Right ventricle myocardium inferior (tissue), 1 donor: ENCODE data around the gene FRAT2. TPM values are rescaled to one million over a fixed set of nuclear protein-coding genes. Genes with fewer than 3 reads are reported as not detected.
"Not testable (repeated sequence)": the region's sequence is repeated elsewhere in the genome, so short reads cannot be mapped to it uniquely, and the experiment has no call there.

ENCODE experiments used
- ATAC-seq: fragments of 200-7000 bp; cut with Tn5 transposase; one replicate; pipeline ENCODE4 v1.9.1; 2020; ENCODE audit warnings: mild to moderate bottlenecking, moderate library complexity
- DNase-seq: peaks from one replicate; pipeline ENCODE4 v3.0.0; 2021; ENCODE audit errors: missing footprints
- intact Hi-C: fragments of 100-400 bp; cut with DNase I; formaldehyde crosslinking; loops from one replicate; pipeline ENCODE4 v1.11.0; 2022
- total RNA-seq: library from RNA; stranded (reverse); fragmentation: NEBNext Ultra II Directional; extraction: Animal tissue kit (Norgen Biotek cat#: 25700); gene quantifications from one replicate; pipeline ENCODE4 v1.2.1, GENCODE V29; 2021
- donor health status: DM: no; HTN: yes; CAD: no; lungs with severe emphysema.

FRAT2 gene
- total RNA-seq, 1 donor from 2014 or later, result 9.1 TPM

GRCh38 chr10:97360705-97361536 lies 26.4 kb upstream of the FRAT2 start:
- ATAC-seq (no peak), DNase-seq (no peak)
- intact Hi-C loops, result no loop called here

DNA sequence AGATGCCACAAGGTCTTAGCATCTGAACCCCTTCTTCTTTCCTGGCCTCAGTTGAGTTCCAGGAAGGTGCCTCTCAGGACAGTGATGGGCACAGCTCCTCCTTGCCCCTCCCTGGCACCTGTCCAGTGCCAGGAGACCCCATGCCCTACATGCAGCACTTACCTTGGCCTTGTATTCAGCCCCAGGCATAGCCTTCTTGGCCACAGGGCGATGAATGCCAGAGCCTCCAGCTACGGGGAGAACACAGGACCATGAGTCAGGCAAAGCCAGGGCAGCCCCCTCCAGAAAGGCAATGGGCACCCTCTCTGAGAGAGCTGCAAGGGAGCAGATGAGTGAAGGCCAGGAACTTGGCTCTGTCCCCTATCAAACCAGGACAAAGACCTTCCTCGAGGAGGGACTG lies 24.3 kb upstream of the FRAT2 start:
- DNase-seq, result no peak
- ATAC-seq, result no peak
- intact Hi-C loops, result loop anchor here (5.0 kb wide), 1 partner anchor 76 kb away; no protein-coding TSS in a partner anchor

GRCh38 chr10:97358349-97358748 lies 23.8 kb upstream of the FRAT2 start:
- intact Hi-C loops, result loop anchor here (5.0 kb wide), 1 partner anchor 76 kb away; no protein-coding TSS in a partner anchor
- DNase-seq, result no peak
- ATAC-seq, result no peak

DNA sequence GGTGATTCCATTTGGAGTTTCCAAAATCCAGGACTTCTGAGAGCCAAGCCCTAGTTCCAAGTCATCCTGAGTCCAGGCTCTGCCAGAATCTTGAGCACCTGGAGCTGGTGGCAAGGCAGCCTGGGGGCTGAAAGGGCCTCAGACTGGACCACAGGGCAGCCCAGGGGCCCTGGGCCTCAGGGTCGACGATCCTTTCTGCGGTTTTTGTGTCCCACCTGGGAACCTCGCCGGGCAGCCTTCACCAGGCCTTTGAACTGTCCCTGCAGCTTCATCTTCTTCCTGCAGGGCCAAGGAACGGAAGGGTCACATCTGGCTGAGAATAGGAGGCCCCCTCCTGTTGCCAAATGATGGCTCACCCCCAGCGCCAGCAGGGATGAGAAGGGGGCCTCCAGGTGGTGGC lies 22.4 kb upstream of the FRAT2 start:
- intact Hi-C loops, result loop anchor here (5.0 kb wide), 1 partner anchor 75 kb away; no protein-coding TSS in a partner anchor
- DNase-seq, result no peak

DNA sequence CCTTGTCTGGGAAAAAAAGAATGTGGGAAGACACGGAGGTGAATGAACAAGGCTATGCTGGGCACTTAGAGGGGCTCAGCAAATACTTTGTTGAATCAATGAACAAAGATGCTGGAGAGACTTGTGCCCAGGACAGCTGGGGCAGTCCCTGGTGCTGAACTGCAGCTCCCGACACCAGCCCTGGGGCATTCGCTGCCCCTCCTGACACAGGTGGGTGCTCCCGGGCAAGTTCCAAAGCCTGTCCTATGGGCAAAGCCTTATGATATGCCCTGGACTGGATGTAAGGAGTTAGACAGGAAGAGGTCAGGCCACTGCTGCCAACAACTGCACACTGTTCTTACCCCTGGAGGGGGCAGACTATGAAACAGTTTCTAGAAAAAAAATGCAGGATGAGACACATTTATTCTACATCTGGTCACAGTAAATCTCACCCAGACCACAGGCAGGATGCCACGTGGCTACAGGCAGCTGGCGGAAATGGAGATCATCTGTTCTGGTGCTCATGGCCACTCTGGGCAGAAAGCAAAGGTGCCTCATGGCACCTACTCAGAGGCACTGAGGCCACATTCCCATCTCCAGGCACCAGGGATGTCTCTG lies 21.9 kb upstream of the FRAT2 start:
- DNase-seq, result no peak
- no peak for ATAC-seq
- intact Hi-C loops, result loop anchor here (5.0 kb wide), 1 partner anchor 74 kb away; no protein-coding TSS in a partner anchor

More for the DNA sequence above, 22.4 kb upstream of the FRAT2 start:
- no peak for ATAC-seq

- intact Hi-C loops, result loop anchor here (5.0 kb wide), 1 partner anchor 73 kb away; no protein-coding TSS in a partner anchor
- no peak for DNase-seq
- ATAC-seq, result peak; percentile 51
Measured at GRCh38 chr10:97355571-97355975, 21.0 kb upstream of the FRAT2 start.

DNA sequence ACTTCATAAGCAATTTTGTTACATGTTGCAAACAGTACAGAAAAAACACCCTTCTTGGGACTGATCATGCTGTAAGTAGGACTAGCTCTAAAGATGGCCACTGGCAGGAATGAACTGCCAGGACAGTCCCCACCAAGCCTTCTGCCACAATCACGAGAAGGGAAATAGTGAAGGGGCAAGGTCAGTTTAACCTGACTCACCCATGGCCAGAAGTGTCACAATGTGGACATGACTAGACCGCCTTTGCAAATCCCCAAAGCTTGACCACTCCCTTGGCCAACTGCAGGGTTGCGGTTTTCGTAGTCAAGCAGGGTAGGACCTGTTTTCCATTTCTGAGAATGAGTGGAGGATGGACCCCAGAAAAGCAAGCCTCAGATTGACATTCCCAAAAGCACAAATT lies 19.4 kb upstream of the FRAT2 start:
- ATAC-seq (no peak), DNase-seq (peak; percentile 67)
- intact Hi-C loops, result no loop called here

DNA sequence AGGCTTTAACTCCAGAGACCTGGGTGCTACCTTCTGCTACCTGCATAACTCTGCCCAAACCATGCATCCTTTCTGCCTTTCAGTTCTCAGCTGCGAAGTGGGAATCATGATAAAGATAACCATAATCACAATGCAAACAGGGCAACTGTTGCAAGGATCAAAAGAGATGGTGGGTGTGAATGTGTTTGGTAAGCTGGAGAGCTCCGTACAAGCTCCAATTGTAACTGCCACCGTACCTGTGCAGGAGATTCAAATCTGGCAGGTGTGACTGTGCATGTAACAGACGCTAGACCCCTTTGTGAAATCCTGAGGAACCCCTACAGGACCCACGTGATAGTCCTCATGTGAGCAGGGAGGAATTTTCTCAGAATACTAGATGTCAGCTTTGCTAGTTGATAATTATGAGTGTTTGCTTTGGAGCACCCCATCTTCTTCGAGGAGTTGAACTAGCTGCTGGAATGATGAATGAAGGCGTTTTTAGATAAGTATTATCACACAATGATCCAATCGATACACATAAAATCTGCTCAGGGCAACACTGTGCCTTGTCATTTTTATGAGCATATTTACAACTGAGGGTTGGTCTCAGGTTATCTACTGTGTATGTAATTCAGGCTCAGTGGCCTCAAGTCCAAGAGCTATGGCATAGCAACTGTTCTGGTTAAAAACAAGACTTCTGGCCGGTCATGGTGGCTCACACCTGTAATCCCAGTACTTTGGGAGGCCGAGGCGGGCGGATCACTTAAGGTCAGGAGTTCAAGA lies 15.4 kb upstream of the FRAT2 start:
- ATAC-seq, result no peak
- intact Hi-C loops, result no loop called here
- peak; percentile 4 for DNase-seq

DNA sequence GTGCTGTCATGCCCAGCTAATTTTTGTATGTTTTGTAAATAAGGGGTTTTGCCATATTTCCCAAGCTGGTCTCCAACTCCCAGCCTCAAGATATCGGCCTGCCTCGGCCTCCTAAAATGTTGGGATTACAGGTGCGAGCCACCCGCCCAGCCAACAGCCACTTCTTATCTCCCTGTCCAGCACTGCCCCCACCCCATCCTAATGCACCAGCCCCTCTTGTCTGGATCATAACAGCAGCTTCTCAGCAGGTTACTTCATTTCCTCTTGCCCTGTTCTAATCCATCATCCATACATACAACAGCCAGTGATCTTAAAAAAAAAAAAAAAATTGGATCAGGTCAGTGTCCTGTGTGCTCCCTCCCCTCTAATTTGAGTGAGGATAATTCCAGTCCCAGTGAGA lies 12.8 kb upstream of the FRAT2 start:
- intact Hi-C loops, result no loop called here
- DNase-seq (no peak), ATAC-seq (no peak)

- intact Hi-C loops, ATAC-seq, DNase-seq: not testable (repeated sequence)
Measured at GRCh38 chr10:97343664-97344063, 9.1 kb upstream of the FRAT2 start.

DNA sequence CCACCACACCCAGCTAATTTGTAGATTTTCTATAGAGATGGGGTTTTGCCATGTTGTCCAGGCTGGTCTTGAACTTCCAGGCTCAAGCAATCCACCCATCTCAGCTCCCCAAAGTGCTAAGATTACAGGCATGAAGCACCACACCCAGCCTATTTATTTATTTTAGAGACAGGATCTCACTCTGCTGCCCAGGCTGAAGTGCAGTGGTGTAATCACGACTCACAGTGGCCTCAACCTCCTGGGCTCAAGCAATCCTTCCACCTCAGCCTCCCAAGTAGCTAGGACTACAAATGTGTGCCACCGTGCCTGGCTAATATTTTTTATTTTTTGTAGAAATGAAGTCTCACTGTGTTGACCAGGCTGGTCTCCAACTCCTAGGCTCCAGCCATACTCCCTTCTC lies 6.9 kb upstream of the FRAT2 start:
- intact Hi-C loops, result no loop called here
- no peak for ATAC-seq
- DNase-seq, result no peak

GRCh38 chr10:97338041-97338440 lies 3.5 kb upstream of the FRAT2 start:
- intact Hi-C loops, result loop anchor here (5.0 kb wide), 1 partner anchor 46 kb away; the partner anchor contains the start of gene ARHGAP19
- no peak for DNase-seq
- no peak for ATAC-seq

GRCh38 chr10:97336942-97337831 lies 2.7 kb upstream of the FRAT2 start:
- intact Hi-C loops, result loop anchor here (5.0 kb wide), 1 partner anchor 45 kb away; the partner anchor contains the start of gene ARHGAP19
- no peak for DNase-seq
- ATAC-seq, result no peak

GRCh38 chr10:97336446-97336845 lies 1.9 kb upstream of the FRAT2 start:
- DNase-seq (no peak), ATAC-seq (no peak)
- intact Hi-C loops, result loop anchor here (5.0 kb wide), 1 partner anchor 44 kb away; the partner anchor contains the start of gene ARHGAP19

GRCh38 chr10:97336006-97336405 lies 1.5 kb upstream of the FRAT2 start:
- DNase-seq, result no peak
- ATAC-seq, result no peak
- intact Hi-C loops, result loop anchor here (5.0 kb wide), 1 partner anchor 44 kb away; the partner anchor contains the start of gene ARHGAP19

DNA sequence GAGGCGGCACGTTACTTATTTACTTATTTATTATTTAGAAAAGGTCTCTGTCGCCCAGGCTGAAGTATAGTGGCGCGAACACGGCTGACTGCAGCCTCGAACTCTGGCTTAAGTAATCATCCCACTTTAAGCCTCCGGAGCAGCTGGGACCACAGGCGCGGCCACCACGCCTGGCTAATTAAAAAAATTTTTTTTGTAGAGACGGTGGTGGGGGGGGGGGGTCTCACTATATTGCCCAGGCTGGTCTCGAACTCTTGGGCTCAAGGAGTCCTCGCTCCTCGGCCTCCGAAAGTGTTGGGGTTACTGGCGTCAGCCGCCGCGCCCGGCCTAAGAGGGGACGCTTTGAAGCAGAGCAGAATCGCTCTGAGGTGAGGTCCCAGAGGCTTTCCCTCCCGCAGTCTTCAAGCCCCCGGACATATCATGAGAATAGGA lies 675 bp upstream of the FRAT2 start:
- intact Hi-C loops, result loop anchor here (5.0 kb wide), 1 partner anchor 43 kb away; the partner anchor contains the start of gene ARHGAP19
- no peak for ATAC-seq
- DNase-seq, result no peak

- intact Hi-C loops, result loop anchor here (2.0 kb wide), 2 partner anchors 15 to 55 kb away; partner anchors contain the start of gene FRAT1
- ATAC-seq, result no peak
- peak; percentile 88 for DNase-seq
Measured at GRCh38 chr10:97333601-97334369, 744 bp downstream of the FRAT2 start.
